ENCODE data around the gene FAAP24.
"Not testable (repeated sequence)": the region's sequence is repeated elsewhere in the genome, so short reads cannot be mapped to it uniquely, and the experiment has no call there.

Gene FAAP24

GRCh38 chr19:33000510-33000909 is 28.5 kb downstream of the FAAP24 start:
- DNase-seq, result peak in 1 of 2 donors; percentile 18

GRCh38 chr19:33000910-33001309 is 28.9 kb downstream of the FAAP24 start:
- DNase-seq, result no peak

GRCh38 chr19:33002126-33002865 is 30.3 kb downstream of the FAAP24 start:
- DNase-seq, result not testable (repeated sequence)

DNA sequence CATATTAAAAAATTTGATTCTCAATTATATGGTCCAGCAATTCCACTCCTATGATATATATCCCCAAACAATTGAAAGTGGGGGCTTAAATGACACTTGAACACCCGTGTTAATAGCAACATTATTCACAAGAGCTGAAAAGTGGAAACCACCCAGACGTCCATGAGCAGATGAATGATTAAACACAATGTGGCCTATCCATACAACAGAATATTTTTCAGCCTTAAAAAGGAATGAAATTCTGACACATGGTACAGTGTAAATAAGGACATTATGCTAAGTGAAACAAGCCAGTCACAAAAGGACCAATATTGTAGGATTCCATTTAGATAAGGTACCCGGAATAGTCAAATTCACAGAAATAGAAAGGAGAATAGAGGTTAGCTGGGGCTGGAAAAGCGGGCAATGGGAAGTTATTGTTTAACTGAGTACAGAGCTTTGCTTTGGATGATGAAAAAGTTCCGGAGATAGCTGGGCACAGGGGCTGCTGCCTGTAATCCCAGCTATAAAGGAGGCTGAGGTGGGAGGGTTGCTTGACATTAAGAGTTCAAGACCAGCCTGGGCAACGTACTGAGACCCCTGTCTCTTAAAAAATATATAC is 31.5 kb downstream of the FAAP24 start:
- not testable (repeated sequence) for DNase-seq

DNA sequence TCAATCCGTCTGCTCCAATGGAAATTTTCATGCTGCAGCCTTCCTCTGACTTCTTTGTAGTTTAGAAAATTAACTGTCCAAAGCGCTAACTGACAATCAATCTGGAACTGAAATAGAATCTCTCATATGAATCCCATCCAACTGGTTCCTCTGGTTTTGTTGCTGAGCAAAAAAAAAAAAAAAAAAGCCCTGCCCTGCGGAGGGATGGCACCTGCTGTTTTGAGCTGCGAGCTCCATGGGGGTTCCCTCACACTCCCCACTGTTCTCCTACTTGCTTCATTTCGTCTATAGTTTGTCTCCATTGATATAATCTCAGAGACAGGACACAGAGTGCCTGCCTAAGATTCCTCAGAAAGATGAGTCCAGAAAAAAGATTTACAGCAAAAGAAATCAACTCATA is 33.4 kb downstream of the FAAP24 start:
- DNase-seq, result no peak

DNA sequence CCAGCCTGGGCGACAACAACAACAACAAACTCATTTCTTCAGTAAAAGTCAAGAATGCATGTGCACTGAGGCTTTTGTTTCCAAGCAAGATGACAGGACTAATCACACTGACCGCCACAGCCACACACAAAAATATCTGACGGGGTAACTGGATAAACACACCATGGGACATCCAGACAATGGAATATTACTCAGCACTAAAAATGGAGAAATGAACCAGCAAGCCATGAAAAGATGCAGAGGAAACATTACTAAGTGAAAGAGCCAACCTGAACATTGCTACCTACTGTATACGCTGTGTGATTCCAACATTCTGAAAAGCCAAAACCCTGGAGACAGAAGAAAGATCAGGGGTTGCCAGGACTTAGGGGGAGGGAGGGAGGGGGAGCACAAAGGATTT is 36.7 kb downstream of the FAAP24 start:
- DNase-seq, result no peak

- not testable (repeated sequence) for DNase-seq
Measured at GRCh38 chr19:33010891-33011290, 38.8 kb downstream of the FAAP24 start.

- no peak for DNase-seq
Measured at GRCh38 chr19:33022472-33023116, 50.6 kb downstream of the FAAP24 start.

- DNase-seq, result no peak
Measured at GRCh38 chr19:33024398-33024797, 52.4 kb downstream of the FAAP24 start.

DNA sequence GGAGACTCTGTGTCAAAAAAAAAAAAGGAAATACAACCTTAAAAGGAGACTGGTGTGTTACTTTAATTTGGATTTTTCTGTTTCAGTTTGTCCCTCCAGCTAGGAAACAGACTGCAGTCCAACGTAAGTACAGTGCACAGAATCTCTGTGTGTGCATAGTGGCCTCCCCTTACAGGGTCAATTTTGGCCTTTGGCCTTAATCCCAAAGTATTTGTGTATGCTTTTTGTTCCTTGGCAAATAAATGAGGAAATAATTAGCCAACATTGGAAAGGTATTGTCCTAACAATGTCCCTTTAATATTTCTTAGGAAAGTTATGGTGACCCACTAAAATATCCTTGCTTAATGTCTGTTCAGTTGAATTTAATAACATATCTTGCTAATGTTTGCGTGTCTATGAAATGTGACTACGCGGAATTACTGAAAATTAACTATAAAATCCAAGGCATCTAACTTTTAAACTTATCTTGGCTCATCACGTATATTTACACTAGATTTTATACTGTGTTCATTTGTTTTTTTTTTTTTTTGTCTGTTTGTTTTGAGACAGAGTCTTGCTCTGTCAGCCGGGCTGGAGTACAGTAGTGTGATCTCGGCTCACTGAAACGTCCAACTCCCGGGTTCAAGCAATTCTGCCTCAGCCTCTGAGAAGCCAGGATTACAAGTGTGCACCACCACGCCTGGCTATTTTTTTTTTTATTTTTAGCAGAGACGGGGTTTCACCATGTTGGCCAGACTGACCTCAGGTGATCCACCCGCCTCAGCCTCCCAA is 53.6 kb downstream of the FAAP24 start:
- not testable (repeated sequence) for DNase-seq

DNA sequence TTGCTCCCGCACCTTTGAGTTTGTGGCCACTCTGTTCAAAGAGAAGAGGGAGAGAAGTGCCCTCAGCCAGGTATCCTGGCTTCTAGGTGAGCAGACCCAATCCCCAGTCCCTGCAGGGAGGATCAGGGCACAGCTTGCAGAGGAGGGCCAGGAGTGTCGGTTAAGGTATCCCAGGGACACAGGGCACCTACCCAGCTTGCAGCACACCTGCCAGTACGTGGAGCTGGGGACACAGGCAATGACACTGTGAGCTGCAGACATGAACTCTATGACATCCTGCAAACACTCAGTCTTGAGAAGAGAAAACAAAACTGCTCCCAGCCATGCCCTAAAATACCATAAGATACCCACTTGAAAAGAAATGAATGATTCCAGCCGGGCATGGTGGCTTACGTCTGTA is 54.6 kb downstream of the FAAP24 start:
- not testable (repeated sequence) for DNase-seq

All from CD4-positive, alpha-beta T cell treated with Interferon alpha-2 for 1 hour (primary cell).